Measurements from ENCODE around the gene RMDN3.
A peak's percentile ranks its signal among the peaks of the same experiment; 100 is the strongest.

RMDN3 gene

GRCh38 chr15:40693904-40694687, 61.0 kb downstream of the RMDN3 start:
- DNase-seq (ENCODE audit: low spot score): no peak

DNA sequence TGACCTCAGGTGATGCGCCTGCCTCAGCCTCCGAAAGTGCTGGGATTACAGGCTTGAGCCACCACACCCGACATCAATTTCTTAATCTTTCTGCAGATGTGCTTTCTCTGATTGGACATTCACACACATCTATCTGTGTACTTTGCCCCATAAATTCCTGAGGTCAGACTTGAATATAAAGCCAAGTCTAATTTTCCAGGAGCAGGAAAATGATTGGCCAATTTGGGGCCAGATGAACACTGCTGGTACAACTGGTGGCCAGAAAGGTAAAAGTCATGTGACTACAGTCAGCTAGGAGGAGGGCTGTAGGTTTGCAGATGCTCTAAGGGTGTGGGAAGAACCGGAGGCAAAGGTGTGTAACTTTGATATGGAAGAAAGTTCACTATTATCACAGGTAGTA, 63.3 kb downstream of the RMDN3 start:
- DNase-seq (ENCODE audit: low spot score): peak; percentile 23

- DNase-seq (ENCODE audit: low spot score): no peak
These were observed 65.9 kb downstream of the RMDN3 start for GRCh38 chr15:40688932-40689799.
